ENCODE measurements around the gene KCND3.

DNA sequence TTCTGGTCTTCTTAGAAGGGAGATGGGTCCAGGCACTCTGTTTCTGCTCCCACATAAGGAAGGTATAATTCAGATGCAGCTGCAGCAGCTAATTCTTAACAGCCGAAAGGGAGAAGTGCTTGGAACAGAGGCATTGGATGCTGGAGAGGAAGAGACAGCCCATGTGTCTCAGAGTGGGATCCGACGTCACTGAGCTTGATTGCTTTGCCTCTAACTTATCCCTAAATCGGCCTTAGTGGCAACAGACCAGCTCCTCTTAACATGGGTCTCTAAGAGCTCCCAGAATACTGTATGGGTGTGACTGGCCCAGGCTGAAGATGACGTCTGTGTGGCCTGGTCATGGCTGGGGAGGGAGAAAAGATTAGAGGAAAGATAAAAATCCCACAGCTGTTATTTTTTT lies 40.7 kb upstream of the KCND3 start:
- TF ChIP-seq RAD21 (IDR thresholded peaks at IDR 0.05) (no peak), CTCF (IDR thresholded peaks at IDR 0.05; ENCODE audit: low read depth, low read length, missing input control) (no peak), YY1 (IDR thresholded peaks at IDR 0.05) (no peak), RXRA (IDR thresholded peaks at IDR 0.05) (no peak), MAX (IDR thresholded peaks at IDR 0.05) (no peak), FOXA1 (IDR thresholded peaks at IDR 0.05) (no peak), SP1 (IDR thresholded peaks at IDR 0.05) (no peak), GABPA (IDR thresholded peaks at IDR 0.05 in 1 of 2, conservative IDR thresholded peaks at IDR 0.05 in 1 of 2) (no peak)
- TF ChIP-seq, protein P1, sequence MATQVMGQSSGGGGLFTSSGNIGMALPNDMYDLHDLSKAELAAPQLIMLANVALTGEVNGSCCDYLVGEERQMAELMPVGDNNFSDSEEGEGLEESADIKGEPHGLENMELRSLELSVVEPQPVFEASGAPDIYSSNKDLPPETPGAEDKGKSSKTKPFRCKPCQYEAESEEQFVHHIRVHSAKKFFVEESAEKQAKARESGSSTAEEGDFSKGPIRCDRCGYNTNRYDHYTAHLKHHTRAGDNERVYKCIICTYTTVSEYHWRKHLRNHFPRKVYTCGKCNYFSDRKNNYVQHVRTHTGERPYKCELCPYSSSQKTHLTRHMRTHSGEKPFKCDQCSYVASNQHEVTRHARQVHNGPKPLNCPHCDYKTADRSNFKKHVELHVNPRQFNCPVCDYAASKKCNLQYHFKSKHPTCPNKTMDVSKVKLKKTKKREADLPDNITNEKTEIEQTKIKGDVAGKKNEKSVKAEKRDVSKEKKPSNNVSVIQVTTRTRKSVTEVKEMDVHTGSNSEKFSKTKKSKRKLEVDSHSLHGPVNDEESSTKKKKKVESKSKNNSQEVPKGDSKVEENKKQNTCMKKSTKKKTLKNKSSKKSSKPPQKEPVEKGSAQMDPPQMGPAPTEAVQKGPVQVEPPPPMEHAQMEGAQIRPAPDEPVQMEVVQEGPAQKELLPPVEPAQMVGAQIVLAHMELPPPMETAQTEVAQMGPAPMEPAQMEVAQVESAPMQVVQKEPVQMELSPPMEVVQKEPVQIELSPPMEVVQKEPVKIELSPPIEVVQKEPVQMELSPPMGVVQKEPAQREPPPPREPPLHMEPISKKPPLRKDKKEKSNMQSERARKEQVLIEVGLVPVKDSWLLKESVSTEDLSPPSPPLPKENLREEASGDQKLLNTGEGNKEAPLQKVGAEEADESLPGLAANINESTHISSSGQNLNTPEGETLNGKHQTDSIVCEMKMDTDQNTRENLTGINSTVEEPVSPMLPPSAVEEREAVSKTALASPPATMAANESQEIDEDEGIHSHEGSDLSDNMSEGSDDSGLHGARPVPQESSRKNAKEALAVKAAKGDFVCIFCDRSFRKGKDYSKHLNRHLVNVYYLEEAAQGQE (IDR thresholded peaks at IDR 0.05), result no peak
- TF ChIP-seq, protein P2, sequence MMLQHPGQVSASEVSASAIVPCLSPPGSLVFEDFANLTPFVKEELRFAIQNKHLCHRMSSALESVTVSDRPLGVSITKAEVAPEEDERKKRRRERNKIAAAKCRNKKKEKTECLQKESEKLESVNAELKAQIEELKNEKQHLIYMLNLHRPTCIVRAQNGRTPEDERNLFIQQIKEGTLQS (IDR thresholded peaks at IDR 0.05), result no peak
